ENCODE results near the gene FMNL3. TPM values are rescaled to one million over a fixed set of nuclear protein-coding genes. Genes with fewer than 3 reads are reported as not detected.
A peak's percentile ranks its signal among the peaks of the same experiment; 100 is the strongest.
"Not testable (repeated sequence)": the region's sequence is repeated elsewhere in the genome, so short reads cannot be mapped to it uniquely, and the experiment has no call there.

FMNL3 gene
- total RNA-seq, 1 donor from 2014 or later, result 27.8 TPM

DNA sequence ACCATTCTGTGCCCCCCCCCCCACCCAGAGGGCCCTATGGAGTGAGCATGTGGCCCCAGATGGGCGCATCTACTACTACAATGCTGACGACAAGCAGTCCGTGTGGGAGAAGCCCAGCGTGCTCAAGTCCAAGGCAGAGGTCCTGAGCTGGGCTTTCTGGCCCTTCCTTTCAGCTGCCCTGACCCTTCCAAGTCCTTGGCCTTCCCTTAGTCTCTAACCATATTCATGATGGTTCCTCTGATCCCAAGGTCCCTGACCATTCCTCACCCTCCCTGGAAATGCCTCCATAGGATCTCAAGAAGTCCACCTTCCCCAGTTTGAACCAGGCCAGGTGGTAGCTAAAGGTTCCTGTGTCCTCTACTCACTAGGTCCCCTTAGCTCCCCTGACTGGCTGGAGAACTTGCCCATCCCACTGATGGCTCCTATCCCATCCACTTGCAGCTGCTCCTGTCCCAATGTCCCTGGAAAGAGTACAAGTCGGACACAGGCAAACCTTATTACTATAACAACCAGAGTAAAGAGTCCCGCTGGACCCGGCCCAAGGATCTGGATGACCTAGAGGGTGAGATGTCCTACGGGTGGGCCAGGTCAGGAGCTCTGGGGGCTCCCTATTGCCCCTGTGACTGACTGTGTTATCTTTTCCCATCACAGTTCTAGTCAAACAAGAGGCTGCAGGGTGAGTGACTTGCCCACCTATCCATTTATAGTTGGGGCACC, 74.1 kb downstream of the FMNL3 start:
- no peak for DNase-seq (ENCODE audit: low spot score)

DNA sequence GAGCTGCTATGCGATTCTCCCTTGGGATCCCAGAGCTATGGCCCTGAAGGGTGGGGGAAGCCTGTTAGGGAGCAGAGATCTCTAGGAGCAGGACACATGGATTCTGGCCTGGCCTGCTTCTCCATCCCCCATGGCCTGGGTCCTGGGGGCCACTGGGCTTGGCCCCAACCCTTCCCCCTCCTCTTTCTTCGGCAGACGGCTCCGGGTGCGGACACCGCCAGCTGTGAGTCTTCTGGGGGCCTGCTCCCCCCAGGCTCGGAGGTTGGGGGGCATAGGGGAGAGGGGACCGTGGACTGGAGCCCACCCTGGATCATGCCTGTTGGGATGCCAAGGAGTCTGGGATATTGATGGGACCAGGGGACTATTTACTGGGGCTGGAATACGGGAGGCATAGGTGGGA, 74.8 kb downstream of the FMNL3 start:
- no peak for DNase-seq (ENCODE audit: low spot score)

DNA sequence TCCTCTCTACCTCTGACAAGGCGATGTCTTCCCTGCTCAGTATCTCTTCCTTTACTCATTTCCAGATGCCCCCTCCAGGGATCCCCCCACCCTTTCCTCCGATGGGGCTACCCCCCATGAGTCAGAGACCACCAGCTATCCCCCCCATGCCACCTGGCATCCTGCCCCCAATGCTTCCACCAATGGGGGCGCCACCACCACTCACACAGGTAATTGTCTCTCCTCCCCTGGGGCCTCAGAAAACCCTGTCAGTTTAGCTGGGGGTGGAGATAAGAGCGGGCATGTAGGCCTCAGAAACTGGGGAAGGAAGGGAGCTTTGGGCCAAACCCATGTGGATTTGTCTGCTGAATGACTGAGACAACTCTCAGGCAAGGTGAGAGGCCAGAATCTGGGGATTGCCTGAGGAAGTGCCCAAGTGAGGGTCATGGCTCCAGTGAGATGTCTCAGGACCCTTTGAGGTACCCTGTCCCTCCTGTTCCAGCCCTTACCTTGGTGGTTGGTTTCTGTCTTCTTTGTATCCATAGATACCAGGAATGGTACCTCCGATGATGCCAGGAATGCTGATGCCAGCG, 75.8 kb downstream of the FMNL3 start:
- no peak for DNase-seq (ENCODE audit: low spot score)

DNA sequence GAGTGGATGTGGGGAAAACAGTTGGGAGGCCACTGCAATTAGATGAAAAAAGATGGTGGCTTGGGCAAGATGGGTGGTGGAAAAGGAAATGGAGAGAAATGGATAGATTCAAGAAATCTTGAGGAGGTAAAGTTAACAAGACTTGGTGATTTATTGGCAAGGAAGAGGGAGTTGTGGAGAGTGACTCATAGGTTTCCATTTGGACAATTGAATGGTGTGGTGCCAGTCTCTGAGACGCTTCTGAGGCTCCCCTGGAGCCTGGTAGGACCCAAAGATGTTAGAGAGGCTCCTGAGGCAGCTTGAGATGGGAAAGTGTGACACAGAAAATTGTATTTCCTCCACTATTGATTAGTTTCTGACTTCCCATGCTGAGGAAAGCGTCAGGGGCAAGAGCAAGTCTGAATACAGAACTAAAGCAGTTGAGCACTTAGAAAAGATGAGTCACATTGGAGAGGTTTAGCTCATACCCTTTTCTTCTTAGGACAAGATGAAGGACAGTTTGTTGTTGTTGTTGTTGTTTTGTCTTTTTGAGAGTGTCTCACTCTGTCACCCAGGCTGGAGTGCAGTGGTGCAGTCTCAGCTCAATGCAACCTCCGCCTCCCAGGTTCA, 79.3 kb downstream of the FMNL3 start:
- no peak for DNase-seq (ENCODE audit: low spot score)

DNA sequence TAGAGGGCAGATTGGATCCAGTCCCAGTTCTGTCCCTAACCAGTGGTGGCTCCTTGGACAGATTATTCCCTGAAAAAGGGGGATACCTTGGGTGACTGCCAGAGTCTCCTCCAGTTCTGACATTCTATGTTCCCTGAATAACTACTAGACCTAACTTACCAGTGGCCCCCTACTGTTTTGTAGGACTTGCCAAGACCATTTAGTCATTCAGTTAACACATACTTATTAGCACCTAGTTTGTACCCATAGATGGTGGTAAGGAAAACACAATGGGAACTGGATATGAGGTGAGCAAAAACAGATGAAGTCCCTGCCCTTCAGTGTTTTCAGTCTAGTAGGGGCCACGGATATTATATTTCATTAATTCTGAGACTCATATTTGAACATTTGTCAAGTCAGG, 80.4 kb downstream of the FMNL3 start:
- no peak for DNase-seq (ENCODE audit: low spot score)

DNA sequence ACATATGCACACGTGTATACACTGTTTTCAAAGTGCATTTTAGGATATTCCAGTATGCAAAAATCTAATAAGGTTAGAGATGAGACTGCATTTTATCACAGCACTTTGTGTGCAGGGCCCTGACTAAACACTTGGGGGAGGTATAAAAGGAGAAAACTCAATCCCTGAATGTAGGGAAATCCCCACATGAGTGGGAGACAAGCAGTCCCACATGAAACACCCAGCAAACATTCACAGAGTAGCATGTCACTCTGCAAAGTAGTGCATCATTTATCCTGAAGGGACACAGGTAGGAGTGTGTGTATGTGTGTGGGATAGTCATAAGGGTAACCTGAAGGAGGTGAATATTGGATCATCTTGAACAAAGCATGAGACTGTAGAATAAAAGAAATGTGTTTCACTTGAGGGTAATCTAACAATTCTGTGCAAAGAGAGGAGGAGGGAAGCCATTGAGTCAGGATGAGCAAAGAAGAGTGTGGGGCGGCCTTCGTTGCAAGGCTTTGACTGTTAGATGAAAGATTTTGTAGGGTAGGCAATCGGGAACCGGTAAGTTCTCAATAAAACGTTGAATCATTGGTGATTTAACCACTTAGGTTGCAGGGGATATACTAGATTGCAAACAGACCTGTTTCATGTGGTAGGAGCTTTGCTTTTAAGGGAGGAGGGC, 80.9 kb downstream of the FMNL3 start:
- DNase-seq (ENCODE audit: low spot score), result no peak

DNA sequence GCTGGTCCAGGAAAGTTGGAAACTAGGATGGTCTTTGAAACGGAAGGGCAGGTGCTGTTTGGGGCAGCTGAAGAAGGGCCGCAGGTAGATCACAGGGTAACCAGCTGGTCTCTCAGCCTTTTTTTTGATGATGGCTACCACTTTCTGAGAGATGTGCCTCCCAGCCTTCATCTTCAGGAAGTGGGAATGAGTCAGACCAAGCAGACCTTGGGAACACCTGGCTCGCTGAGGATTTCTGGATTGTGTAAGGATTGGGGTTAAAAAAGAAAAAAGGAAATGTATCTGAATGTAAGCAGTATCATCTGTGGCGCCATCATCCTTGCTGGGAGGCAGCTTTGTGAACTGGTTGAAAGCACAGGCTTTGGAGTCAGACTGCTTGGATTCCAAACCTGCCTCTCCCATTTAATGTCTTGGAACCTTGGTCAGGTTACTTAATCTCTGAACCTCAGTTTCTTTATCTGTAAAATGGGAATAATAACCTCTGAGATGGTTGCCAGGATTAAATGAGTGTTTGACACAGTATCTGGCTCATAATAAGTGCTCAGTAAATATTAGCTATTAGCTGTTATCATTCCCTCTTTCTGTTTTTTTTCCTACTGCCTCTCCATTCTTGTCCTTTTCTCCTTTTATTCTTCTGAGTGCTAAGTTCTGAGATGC, 82.2 kb downstream of the FMNL3 start:
- DNase-seq (ENCODE audit: low spot score), result no peak

DNA sequence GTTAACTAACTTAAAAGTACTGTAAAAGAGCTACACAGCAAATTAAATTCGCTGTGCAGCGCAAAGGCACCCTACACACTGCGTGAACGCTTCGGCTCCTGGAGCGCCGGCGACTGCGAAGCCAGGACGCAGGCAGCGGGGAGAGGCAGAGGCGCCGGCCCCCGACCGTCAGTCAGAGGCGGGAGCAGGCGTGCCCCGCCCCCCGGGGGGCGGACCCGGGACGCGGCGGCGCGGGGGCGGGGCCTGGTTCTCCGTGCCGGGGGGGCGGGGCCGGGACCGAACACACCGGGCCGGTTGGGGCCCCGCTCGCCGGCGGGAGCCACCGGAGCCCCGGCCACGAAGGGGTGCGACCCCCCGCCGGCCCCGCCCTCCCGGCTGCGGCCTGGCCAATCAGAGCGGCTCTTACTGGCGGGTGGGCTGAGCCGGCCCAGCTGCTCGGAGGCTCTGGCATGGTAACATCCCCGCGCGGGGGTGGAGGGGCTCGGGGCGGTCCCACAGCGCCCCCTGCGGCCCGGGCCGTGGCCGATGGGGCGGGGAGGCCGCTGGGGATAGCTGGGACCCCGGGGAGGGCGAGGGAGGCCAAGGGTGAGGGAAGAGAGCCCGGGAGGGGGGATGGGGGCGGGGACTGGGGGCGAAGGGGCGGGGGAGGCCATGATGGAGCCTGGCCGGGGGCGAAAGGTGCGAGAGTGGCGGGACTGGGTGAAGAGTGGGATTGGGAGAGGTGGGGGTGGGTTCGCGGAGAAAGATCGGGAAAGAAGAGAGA, 83.9 kb downstream of the FMNL3 start, which contains the start of gene PRPF40B:
PRPF40B (plus strand) TSS at position 420 of the 763 bp plus-strand sequence; CDS start at position 450, 30 bp downstream.
- peak; percentile 85 for DNase-seq (ENCODE audit: low spot score)

DNA sequence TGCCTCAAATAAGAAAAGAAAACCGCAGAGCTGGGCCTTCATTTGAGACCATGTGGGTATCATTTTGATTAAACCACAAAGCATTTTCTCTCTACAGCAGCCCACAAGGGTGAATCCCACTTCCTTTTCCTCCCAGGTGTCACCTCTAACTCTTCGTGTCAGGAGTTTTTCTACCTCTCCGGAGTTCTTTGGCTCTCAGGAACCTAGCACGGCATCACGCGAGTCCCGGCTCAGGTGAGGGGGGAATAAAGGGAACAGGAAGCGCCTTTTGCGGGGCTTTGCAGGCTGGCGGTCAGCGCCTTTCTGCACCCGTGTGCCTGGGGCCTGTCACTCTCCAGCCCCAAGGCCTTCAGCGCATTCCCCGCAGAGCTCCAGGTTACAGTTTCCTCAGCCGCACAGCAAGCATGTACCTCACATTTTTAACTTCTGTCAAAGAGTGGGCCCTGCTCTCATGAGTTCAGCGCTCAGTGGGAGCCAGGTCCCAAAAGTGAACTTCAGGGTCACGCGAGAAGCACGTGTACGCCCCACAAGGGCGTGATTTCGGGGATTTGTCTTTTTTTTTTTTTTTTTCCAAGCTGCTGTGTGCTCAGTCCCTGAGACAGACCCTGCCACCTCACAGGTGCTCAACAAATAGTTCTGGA, 84.6 kb downstream of the FMNL3 start:
- DNase-seq (ENCODE audit: low spot score), result peak; percentile 28

DNA sequence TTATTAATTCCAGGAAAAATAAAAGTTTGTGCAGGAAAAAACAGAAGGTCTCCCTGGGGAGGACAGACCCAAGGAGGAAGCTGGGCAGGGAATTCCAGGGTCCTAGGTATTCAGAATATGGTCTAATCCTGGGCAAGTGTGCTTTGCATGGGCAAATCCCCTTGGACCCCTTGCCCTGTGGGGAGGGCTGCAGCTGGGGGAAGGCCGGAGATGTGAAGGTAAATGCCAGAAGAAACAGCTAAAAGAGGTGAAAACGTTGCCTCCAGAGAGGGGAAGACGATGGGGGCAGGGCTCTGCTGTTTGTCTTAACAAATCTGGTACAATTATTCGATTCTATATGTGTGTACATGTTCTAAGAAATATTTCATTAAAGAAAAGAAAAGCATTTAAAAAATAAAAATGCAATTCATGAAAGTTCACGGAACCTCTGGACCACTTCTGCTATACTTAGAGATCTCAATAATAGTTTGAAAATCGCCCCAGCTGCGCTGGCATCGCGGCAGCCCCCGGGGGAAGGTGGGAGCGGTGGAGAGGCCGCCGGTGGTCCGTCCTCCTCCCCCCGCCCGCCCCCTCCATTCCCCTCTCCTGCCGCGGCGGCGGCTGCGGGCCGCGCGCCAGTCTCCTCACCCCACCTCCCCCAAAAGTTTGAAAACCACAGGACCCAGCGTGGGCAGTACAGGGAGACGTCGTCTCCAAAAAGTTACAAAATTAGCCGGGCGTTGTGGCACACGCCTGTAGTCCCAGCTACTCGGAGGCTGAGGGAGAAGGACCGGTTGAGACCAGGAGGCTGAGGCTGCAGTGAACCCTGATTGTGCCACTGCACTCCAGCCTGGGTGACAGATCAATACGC, 85.3 kb downstream of the FMNL3 start:
- DNase-seq (ENCODE audit: low spot score), result no peak

DNA sequence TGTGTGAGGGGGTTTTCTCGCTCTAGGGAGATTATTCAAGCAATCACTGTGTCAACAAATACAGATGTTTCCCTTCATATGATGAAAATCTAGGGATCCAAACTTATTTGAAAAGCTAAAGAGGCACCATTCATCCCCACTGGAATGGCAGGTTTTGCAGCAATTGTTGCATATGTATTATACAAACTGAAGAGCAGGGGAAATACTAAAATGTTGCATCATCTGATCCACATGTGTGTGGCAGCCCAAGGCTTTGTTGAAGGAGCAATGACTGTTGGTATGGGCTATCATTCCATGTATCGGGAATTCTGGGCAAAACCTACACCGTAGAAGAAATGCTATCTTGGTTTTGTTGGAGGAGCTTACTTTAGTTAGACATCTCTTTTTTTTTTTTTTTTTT, 87.9 kb downstream of the FMNL3 start:
- no peak for DNase-seq (ENCODE audit: low spot score)

DNA sequence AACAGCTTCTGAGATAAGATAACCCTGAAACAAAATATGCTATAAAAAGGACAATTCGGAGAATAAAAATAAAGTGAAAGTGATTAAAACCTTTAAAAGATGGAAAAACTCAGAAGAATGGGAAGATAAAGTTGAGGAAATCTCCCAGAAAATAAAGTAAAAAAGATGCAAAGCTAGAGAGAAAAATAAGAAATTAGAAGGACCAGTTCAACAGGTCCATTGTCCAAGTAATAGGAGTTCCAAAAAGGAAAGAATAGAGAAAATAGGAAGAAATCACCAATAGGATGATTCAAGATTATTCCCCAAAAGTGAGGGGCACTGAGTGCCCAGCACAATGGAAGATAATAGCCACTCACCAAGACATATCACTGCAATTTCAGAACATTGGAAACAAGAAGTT, 88.6 kb downstream of the FMNL3 start:
- no peak for DNase-seq (ENCODE audit: low spot score)

DNA sequence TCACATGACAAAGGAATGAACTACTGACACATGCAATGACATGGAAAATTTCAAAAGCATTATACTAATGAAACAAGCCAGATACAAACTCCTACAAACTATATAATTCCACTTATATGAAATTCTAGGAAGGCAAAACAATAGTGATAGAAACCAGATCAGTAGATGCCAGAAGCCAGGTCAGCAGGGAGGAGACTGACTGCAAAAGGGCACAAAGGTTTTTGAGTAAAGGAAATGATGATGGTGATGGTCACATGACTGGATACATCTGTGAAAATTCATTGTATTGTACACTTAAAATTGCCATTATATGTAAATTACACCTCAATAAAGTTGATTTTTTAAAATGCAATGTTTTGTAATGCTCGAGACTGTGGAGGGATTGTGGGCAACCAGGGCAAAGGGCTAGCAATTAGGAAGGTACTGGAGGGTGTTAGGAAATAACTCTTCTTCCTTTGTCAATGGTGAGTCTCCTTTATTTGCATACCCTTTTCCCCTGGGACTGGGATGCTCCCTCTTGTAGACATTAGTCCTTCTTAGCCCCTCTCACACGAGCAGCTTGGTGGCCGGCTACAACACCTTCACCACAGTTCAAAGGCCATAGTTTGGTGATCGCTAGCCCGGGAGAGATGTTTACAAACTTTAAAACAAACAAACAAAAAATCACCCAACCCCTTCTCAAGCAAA, 90.5 kb downstream of the FMNL3 start:
- DNase-seq (ENCODE audit: low spot score), result no peak

DNA sequence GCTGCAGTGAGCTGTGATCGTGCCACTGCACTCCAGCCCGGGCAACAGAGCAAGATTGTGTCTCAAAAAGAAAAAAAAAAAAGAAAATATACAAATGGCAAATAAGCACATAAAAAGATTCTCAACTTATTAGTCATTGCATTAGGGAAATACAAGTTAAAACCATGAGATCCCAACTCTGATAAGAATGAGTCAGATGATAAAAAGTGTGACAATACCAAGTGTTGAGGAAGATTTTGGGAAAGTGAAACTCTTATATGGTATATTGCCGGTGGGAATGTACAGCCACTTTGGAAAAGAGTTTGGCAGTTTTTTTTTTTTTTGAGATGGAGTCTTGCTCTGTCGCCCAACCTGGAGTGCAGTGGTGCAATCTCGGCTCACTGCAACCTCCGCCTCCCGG, 91.5 kb downstream of the FMNL3 start:
- DNase-seq (ENCODE audit: low spot score), result no peak

DNA sequence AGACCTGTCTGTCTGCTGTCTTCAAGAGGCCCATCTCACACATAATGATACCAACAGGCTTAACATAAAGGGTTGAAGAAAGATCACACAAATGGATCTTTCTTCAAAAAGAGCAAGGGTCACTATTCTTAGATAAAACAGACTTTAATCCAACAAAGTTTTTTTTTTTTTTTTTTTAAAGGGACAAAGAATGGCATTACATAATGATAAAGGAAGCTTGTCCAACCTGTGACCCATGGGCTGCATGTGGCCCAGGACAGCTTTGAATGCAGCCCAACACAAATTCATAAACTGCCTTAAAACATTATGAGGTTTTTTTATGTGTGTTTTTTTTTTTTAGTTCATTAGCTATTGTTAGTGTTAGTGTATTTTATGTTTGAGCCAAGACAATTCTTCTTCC, 95.0 kb downstream of the FMNL3 start:
- no peak for DNase-seq (ENCODE audit: low spot score)

DNA sequence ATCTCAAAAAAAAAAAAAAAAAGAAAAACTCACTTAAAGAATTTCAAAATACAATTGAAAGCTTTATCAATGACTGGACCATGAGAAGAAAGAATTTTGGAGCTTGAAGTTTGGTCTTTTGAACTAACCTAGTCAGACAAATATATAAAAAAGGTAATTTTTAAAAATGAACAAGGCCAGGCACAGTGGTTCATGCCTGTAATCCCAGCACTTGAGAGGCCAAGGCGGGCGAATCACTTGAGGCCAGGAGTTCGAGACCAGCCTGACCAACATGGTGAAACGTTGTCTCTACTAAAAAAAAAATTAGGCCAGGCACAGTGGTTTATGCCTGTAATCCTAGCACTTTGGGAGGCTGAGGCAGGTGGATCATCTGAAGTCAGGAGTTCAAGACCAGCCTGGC, 96.4 kb downstream of the FMNL3 start:
- not testable (repeated sequence) for DNase-seq (ENCODE audit: low spot score)

DNA sequence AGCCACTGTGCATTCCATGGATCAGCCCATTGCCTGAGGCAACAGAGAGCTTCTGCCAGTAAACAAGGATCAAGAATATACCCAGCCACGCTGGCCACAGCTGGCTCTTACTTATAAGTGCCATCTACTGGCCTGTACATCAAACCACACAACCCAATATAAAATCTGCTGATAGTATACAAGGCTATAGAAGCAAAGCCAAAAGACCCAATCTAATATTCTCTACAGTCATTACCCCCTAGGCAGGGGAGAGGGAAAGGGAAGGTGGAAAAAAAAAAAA, 97.4 kb downstream of the FMNL3 start:
- no peak for DNase-seq (ENCODE audit: low spot score)

DNA sequence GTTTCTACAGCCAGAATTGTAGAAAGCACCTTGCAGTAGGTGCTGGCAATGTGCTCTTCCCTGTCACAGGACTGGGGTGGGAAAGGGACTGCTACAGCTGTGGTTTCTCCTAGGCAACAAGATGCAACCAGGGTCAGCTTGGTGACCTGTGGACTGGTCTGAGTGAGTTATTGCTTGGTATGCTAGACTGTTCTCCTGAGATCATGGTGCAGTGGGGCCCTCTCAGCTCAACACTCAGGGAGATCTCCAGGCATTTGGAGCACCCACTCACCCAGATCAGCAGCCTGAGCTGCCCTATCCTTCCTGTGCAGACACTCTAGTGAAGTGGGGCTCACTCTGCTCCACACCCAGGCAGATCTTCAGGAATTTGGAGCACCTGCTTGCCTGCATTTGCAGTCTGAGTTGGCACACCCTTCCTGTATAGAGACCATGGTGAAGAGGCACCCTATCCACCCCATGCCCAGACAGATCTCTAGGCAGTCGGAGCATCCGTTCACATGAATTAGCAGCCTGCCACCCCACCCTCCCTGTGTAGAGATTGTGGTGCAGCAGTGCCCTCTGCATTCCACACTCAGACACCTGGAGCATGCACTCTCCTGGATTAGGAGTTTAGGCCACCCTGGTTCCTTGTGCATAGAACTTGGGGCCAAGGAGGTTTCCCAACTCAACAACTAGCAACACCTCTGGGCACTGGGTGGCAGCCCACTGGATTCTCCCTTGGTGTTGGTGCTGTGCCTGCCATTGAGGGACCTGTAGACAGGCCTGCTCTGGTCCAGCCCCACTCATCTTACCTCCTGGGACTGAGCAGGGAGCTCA, 97.9 kb downstream of the FMNL3 start:
- DNase-seq (ENCODE audit: low spot score), result no peak

DNA sequence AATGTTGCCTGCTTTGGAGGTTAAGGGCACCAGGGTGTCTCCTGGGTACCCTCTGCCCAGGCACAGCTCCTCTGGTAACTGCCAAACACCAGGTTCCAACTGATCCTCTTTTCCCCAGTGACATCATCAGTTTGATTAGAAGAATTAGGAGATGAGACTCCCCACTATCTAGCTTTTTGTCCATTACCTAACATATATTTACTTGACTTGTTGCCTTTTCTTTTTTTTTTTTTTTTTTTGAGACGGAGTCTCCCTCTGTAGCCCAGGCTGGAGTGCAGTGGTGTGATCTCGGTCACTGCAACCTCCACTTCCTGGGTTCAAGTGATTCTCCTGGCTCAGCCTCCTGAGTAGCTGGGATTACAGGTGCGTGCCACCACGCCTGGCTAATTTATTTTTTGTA, 101.7 kb downstream of the FMNL3 start, which contains the start of gene FAM186B:
FAM186B (minus strand) TSS at position 101 of the 400 bp plus-strand sequence. CDS start 162 bp downstream, outside the sequence.
- DNase-seq (ENCODE audit: low spot score), result not testable (repeated sequence)
